Measurements from ENCODE around the gene TECR.

Gene TECR

GRCh38 chr19:14510311-14511228 lies 18.8 kb upstream of the TECR start:
- DNase-seq: no peak

GRCh38 chr19:14511229-14511593 lies 18.2 kb upstream of the TECR start:
- DNase-seq: no peak

- no peak for DNase-seq
Measured at GRCh38 chr19:14512406-14512961, 16.9 kb upstream of the TECR start.

- DNase-seq: no peak
Measured at GRCh38 chr19:14514215-14514863, 15.1 kb upstream of the TECR start.

GRCh38 chr19:14515501-14516047 lies 13.8 kb upstream of the TECR start:
- DNase-seq: no peak

- no peak for DNase-seq
Measured at GRCh38 chr19:14516048-14516534, 13.3 kb upstream of the TECR start.

- DNase-seq: no peak
Measured at GRCh38 chr19:14516746-14517438, 12.5 kb upstream of the TECR start.

- no peak for DNase-seq
Measured at GRCh38 chr19:14517446-14517839, 12.0 kb upstream of the TECR start.

- DNase-seq: peak; percentile 42
Measured at GRCh38 chr19:14517840-14518505, 11.4 kb upstream of the TECR start, which contains the start of gene DNAJB1. Gene DNAJB1 (minus strand): TSS chr19:14518397. CDS start chr19:14518349, 48 bp downstream.

GRCh38 chr19:14519245-14519859 lies 10.0 kb upstream of the TECR start:
- DNase-seq: no peak

- DNase-seq: no peak
Measured at GRCh38 chr19:14519860-14520407, 9.5 kb upstream of the TECR start.

- DNase-seq: no peak
Measured at GRCh38 chr19:14520543-14520942, 8.9 kb upstream of the TECR start.

- no peak for DNase-seq
Measured at GRCh38 chr19:14525729-14526128, 3.7 kb upstream of the TECR start.

- no peak for DNase-seq
Measured at GRCh38 chr19:14526423-14526822, 3.0 kb upstream of the TECR start.

- no peak for DNase-seq
Measured at GRCh38 chr19:14528419-14529253, 758 bp upstream of the TECR start.

- peak; percentile 17 for DNase-seq
Measured at GRCh38 chr19:14530005-14530348, 583 bp downstream of the TECR start.

GRCh38 chr19:14530506-14530905 lies 1.1 kb downstream of the TECR start:
- no peak for DNase-seq

- no peak for DNase-seq
Measured at GRCh38 chr19:14533450-14533849, 4.1 kb downstream of the TECR start.

GRCh38 chr19:14536926-14537692 lies 7.7 kb downstream of the TECR start:
- DNase-seq: no peak
